GM21825 (cell line): ENCODE data around the gene THAP12.
"Not testable (repeated sequence)": the region's sequence is repeated elsewhere in the genome, so short reads cannot be mapped to it uniquely, and the experiment has no call there.

Source experiments
- ATAC-seq: cut with Tn5 transposase; IDR thresholded peaks from one replicate; pipeline ENCODE4 v1.9.1; 2021; ENCODE audit warnings: mild to moderate bottlenecking, moderate library complexity; ENCODE audit not compliant: unreplicated experiment

Gene THAP12

DNA sequence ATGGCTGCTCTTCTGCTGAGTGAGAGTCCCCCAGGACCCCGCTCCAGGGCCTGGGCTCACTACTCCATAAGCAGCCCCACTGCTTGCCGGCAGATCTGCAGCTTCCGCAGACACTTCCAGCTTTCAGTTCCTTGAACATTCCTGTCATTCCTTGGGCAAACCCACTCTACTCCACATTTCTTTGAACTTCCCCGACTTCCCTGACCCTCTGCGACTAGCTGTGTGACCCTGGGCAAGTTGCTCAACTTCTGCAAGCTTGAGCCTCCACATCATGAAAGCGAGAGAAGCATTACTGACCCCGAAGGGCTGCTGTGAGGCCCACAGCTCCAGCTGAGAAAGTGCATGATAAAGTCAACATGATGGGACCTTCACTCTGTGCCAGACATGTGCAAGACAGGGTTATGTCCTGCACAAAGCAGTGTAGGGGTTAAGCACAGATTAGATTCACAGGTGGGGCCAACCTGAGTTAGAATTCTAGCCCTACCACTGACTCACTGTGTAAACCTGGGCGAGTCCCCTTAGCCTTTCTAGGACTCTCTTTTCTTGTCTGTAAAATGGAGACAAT lies 51.8 kb downstream of the THAP12 start:
- no peak for ATAC-seq

GRCh38 chr11:76327756-76328388 lies 53.1 kb downstream of the THAP12 start:
- no peak for ATAC-seq

GRCh38 chr11:76327202-76327601 lies 53.7 kb downstream of the THAP12 start:
- ATAC-seq, result no peak

GRCh38 chr11:76325185-76325584 lies 55.7 kb downstream of the THAP12 start:
- ATAC-seq, result no peak

DNA sequence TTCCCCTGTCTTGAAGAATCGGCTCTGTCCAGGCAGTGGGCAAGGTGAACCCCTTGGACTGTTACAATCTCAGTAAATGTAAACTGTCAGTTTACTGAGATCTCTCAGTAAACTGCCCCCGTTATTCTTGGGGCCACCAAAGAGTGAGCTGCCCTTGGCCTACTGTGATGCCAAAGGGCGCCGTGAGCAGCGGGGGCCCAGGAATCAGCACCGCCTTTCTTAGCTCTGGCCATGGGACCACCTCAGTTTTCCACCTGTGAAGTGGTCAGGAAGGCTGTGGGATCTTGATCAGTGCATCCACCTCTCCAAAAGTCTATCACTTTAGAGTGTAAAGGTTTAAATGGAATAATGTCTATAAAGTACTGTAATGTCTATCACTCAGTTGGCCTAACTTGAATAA lies 57.1 kb downstream of the THAP12 start:
- ATAC-seq, result no peak

GRCh38 chr11:76323375-76323774 lies 57.6 kb downstream of the THAP12 start:
- not testable (repeated sequence) for ATAC-seq

GRCh38 chr11:76322942-76323341 lies 58.0 kb downstream of the THAP12 start:
- no peak for ATAC-seq

DNA sequence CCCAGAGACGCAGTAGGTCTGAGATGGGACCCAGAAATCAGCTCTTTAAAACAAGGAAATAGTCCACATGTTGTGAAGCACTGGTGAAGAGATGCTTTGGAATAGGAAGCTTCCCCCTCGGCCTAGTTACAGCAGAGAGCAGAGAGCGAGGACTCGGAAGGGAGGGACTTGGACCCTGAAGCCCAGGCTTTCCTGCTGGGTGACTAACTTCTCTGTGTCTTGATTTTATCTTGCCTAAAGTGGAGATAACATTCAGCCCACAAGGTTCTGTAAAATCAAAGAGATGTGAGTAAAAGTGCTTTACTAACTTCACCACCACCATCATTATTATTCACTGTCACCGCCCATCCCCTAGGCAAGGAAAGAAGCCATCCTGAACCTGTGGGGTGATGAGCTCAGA lies 58.4 kb downstream of the THAP12 start:
- no peak for ATAC-seq

DNA sequence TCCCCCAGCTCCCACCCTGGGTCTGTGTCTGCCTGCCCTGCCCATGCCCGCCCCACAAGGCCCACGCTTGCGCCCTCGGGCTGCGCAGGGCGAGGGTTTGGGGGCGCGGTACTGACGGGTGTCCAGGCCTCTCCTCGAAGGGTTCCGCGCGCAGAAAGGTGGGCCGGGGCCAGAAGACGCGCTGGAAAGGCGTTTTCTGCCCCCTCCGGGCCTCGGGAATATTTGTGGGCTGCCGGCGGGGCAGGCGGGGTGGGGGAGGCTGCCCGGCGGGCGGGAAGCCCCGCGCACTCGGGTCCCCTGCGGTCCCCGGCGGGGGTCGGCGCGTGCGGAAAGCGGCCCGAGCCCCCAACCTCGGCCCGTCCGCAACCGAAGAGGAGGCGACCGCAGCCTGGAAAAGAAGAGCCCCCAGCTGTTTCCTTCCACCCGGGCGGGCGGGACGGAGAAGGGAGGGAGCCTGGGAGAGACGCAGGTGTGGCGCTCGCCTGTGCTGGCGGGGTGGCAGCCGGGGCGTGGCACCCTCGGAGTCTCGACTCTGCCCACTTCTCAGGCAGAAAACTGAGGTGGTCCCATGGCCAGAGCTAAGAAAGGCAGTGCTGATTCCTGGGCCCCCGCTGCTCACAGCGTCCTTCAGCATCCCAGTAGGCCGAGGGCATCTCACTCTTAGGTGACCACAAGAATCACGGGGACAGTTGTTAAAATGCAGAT lies 59.0 kb downstream of the THAP12 start:
- ATAC-seq, result no peak

GRCh38 chr11:76321340-76321739 lies 59.6 kb downstream of the THAP12 start:
- ATAC-seq, result no peak

DNA sequence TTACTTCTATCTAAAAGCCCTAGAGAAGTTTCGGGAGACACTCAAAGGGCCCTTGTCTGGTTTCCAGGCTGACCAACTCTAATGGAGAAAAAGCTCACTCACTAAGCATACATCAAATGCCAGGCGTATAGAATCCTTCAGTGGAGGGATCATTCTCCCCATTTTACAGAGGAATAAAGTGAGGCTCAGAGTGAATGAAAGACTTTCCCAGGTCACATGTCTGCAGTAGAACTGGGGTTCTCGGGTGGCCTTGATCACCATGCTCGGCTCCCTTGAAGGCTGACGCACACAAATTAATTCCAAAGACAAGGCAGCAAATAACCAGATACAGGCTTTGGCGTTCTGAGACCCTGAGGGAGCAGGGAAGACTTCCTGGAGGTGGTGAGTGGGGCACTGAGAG lies 60.0 kb downstream of the THAP12 start:
- ATAC-seq, result no peak

- not testable (repeated sequence) for ATAC-seq
These were observed 61.1 kb downstream of the THAP12 start for GRCh38 chr11:76319798-76320197.

GRCh38 chr11:76318744-76319384 lies 62.1 kb downstream of the THAP12 start:
- no peak for ATAC-seq

- ATAC-seq, result no peak
These were observed 63.6 kb downstream of the THAP12 start for GRCh38 chr11:76317296-76317695.

DNA sequence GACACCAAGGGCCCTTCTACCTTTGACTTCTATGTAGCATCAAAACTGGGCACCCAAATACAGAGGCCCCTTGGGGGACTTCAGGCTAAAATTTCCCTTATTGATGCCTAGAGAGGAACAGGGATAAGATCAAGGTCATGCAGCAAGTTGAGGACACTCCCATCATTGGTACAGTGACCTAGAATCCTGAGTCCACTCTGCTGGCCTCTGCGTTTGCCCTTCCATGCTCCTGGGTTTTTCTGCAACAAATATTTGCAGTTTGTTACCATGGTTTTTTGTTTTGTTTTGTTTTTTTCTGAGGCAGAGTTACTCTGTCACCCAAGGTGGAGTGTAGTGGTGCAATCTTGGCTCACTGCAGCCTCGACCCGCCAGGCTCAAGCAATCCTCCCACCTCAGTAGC lies 64.2 kb downstream of the THAP12 start:
- ATAC-seq, result no peak

- no peak for ATAC-seq
These were observed 65.6 kb downstream of the THAP12 start for GRCh38 chr11:76315182-76315853.

- no peak for ATAC-seq
These were observed 66.2 kb downstream of the THAP12 start for GRCh38 chr11:76314741-76315090.

DNA sequence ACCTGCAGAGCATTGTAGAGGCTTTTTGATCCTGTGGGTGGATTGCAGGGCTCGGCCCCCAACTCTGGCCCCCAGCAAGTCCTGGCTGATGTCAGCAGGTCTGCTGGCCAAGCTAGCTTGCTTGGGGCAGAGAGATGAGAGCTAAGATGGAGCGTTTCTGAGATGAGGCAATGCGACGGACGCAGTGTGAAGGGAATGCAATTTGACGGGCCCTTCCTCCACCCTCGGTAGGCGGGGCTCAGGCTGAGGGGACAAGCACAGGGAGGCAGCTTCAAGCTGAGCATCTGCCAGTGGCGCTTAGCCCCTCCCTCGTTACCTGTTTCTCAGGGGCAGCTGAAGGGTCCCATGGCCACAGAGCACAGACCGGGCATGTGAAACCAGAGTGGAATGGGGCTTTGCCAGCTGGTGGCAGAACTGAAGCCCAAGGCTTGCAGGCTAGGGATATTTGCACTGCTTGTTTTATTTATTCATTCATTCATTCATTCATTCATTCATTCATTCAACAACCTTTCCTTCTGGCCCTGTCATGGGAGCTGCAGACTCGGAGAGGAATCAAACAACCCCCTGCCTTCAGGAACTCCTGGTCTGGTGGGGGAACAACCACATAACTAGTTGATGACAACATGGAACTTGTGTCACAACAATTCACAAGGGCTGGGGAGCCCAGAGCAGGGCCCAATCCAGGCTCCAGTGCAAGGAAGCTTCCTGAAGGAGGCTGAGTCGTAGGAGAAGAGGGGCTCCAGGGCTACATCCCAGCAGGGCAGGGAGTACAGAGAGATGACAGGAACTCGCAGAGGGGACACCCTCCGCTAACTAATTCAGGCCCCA lies 66.8 kb downstream of the THAP12 start:
- no peak for ATAC-seq

DNA sequence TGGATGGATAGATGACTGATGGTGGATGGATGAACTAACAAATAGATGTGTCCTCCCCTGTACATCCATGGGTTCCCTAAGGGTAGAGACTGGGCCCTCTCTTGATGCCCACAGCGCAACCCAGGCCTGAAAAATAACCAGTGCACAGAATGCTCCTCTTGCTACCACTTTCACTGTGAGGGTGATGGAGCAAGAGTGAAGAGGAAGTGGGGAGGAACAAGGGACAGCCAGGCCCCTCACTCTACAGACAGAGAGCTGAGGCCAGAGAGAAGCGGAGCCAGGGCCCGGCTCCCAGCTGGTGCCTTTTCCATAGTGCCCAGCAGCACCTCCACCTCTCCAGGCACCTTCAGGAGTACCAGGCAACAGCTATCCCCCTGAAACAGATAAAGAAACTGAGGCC lies 67.7 kb downstream of the THAP12 start:
- ATAC-seq, result no peak

GRCh38 chr11:76310832-76311595 lies 69.9 kb downstream of the THAP12 start:
- no peak for ATAC-seq
